Measurements from ENCODE around the gene PAPSS1.

PAPSS1 gene

DNA sequence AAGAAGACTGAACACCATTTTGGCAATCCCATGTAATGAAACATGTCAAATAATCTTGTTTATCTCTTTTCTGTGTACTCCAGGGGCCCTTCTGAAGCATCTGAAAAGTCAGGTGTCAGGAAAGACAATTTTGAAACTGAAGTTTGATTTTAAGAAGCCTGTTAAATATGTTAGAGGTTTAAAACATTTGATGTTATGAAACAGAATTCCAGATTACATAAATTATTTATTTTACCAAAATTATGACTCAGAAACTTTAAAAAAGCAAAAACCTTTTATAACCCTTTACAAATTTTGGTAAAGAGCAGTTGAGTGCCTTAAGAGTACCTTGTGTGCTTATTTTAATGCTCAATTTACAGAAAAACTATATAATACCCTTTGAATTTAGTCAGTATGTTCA lies 130.8 kb downstream of the PAPSS1 start:
- no peak for DNase-seq (ENCODE audit: low read depth)
- no peak overlapping the region for H3K4me3 ChIP-seq (ENCODE audit: low read length)
- no peak for TF ChIP-seq CTCF (conservative IDR thresholded peaks at IDR 0.05; ENCODE audit: low read depth, low read length)

DNA sequence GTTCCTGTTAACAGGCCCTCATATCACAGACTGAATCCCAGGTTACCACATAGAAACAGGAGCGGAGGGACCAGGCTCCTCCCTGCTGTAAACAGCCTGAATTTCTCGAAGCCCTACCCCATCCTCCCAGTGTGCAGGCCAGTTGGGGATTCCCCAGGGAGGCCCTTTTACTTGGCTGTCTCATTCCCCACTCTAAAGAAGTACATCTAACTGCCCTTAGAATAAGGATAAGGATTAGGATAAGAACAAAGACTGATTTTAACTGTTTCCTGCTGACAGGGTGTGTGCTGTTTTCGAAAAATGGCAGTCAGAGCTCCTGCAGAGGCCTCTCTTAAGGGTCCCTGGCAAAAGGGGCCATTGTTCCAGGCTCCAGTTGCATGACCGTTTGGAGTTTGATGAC lies 133.7 kb downstream of the PAPSS1 start:
- TF ChIP-seq CTCF (conservative IDR thresholded peaks at IDR 0.05; ENCODE audit: low read depth, low read length): no peak
- no peak overlapping the region for H3K4me3 ChIP-seq (ENCODE audit: low read length)
- DNase-seq (ENCODE audit: low read depth): no peak

- TF ChIP-seq CTCF (conservative IDR thresholded peaks at IDR 0.05; ENCODE audit: low read depth, low read length): no peak
- H3K4me3 ChIP-seq (ENCODE audit: low read length): no peak overlapping the region
- DNase-seq (ENCODE audit: low read depth): no peak
Observed at GRCh38 chr4:107579099-107579498, 140.9 kb downstream of the PAPSS1 start.

DNA sequence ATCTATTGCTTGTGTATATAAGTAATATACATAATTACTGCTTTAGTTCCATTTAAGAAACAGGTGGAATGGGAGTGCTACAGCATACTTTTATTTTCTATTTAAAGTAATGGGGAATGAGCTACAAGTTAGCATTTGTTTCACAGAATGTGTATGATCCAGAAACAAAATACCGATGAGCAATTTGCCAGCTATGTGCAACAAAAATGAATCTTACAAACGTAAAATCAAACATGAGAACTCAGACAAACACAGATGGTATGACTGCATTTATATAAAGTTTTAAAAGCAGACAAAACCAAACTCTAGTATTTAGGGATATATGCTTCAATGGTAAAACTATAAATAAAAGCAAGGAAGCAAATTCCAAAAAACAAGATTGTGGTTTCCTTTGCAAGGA lies 141.7 kb downstream of the PAPSS1 start:
- H3K4me3 ChIP-seq (ENCODE audit: low read length): no peak overlapping the region
- DNase-seq (ENCODE audit: low read depth): no peak
- TF ChIP-seq CTCF (conservative IDR thresholded peaks at IDR 0.05; ENCODE audit: low read depth, low read length): no peak

DNA sequence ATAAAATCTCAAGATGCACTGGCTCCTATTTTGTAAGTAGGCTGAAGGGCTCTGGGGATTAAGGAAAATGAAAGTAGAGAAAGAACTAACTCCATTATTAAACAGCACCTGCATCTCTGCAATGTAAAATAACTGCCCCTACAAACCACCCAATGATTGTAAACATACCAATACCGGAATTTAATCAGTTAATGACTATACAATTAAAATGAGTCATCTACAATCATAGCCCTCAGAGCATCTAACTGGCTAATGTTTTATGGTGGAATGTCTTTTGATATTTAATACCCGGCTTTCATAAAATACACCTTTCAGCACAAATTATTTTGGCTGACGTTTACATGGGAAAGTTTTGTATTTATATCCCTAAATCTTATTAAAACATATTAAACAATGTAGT lies 142.3 kb downstream of the PAPSS1 start:
- H3K4me3 ChIP-seq (ENCODE audit: low read length): no peak overlapping the region
- no peak for DNase-seq (ENCODE audit: low read depth)
- TF ChIP-seq CTCF (conservative IDR thresholded peaks at IDR 0.05; ENCODE audit: low read depth, low read length): no peak

DNA sequence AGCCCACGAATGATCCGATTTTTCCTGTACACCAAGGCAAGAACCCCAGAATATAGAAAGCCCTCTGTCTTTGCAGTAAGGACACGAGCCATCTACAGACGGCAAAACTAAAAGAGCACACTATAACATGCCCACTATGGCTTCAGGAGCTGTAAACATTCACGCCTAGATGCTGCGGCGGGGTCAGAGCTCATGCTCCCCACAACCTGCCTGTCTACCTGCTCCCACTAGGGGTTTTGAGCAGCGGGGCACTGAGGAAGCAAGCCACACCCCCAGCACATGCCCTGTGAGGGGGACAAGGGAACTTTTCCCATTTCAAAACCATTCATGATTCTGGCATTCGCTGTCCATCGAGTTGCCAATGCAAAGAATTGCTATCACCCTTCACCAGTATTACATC lies 144.8 kb downstream of the PAPSS1 start:
- no peak for TF ChIP-seq CTCF (conservative IDR thresholded peaks at IDR 0.05; ENCODE audit: low read depth, low read length)
- no peak overlapping the region for H3K4me3 ChIP-seq (ENCODE audit: low read length)
- DNase-seq (ENCODE audit: low read depth): no peak

DNA sequence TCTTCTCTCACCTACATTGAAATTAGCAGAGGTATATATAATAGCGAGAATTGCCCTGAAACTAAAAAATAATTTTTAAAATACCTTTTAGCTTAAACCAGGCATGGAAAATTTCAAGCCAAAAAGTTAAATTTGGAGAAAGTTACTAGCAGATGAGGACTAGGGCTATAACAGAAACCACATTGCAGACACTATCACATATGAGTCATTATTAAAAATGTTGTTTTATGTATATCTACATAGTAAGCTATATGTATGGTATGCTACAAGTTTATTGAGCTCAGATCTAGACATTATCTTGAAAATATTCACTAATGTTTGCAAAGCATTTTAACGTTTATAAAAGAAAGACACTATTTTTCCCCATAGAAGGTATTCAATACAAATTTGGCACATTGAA lies 147.8 kb downstream of the PAPSS1 start:
- TF ChIP-seq CTCF (conservative IDR thresholded peaks at IDR 0.05; ENCODE audit: low read depth, low read length): no peak
- no peak for DNase-seq (ENCODE audit: low read depth)
- no peak overlapping the region for H3K4me3 ChIP-seq (ENCODE audit: low read length)
